Mucosa of descending colon (tissue), 3 donors: ENCODE data around the gene SPRTN. TPM values are rescaled to one million over a fixed set of nuclear protein-coding genes. Genes with fewer than 3 reads are reported as not detected.

Experiments
- ATAC-seq: fragments of 200-7000 bp; cut with Tn5 transposase; one replicate; pipeline ENCODE4 v1.9.1; 2020; ENCODE audit warnings: mild to moderate bottlenecking, moderate library complexity
- DNase-seq, 3 donors: peaks; one replicate each; pipeline ENCODE4 v3.0.0-alpha.2; 2020
- H3K36me3 ChIP-seq: fragments of 200-600 bp; one replicate; pipeline ENCODE4 v1.8.0; 2021; ENCODE audit warnings: low read depth, mild to moderate bottlenecking
- H3K4me1 ChIP-seq: fragments of 200-600 bp; one replicate; pipeline ENCODE4 v1.8.0; 2021; ENCODE audit warnings: low read depth, mild to moderate bottlenecking
- H3K4me3 ChIP-seq: fragments of 200-600 bp; one replicate; pipeline ENCODE4 v1.8.0; 2021; ENCODE audit warnings: mild to moderate bottlenecking
- H3K9me3 ChIP-seq: fragments of 200-600 bp; one replicate; pipeline ENCODE4 v1.8.0; 2021; ENCODE audit warnings: mild to moderate bottlenecking
- CTCF ChIP-seq: fragments of 200-600 bp; IDR thresholded peaks from one replicate; pipeline ENCODE4 v1.8.0; 2022; ENCODE audit warnings: antibody characterized with exemption, mild to moderate bottlenecking
- intact Hi-C, 2 donors: fragments of 100-400 bp; cut with DNase I in 1 of 2; cut with micrococcal nuclease in 1 of 2; formaldehyde crosslinking; loops; one replicate each; pipeline versions ENCODE4 v1.11.0 to v1.11.1; 2022; cut with DNase I, micrococcal nuclease
- total RNA-seq, 3 donors: library from RNA; stranded (reverse); fragmentation: NEBNext Ultra II Directional in 2 of 3; extraction: Animal tissue kit (Norgen Biotek cat#: 25700) in 2 of 3; gene quantifications; one replicate each; pipeline versions ENCODE4 v1.2.1 to v1.2.4, GENCODE V29; 2021 to 2023
- donor health status: DM: no; HTN: no; CAD: no; lungs with moderate emphysema.
- donor health status: DM: no; HTN: no; CAD: no.
- donor health status: DM: no; HTN: yes; CAD: no.

The SPRTN gene
- total RNA-seq, 3 donors from 2014 or later = 10.7 to 13.1 (median 11.5) TPM

DNA sequence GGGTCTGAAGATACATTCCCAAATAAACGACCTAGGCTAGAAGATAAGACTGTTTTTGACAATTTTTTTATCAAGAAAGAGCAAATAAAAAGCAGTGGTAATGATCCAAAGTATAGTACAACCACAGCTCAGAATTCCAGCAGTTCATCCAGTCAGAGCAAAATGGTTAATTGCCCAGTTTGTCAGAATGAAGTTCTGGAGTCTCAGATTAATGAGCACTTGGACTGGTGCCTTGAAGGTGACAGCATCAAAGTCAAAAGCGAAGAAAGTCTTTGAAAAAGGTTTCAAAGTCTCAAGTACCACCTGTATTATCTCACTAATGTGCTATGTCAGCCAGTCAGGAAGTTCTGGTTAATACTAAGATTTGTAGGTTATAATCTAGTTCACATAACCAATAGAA is 15.0 kb downstream of the SPRTN start:
- Histone ChIP-seq H3K9me3 (no peaks in the 10 kb centered on the region), H3K4me3 (no peak overlapping the region), H3K36me3 (no peaks in the 10 kb centered on the region), H3K4me1 (no peaks in the 10 kb centered on the region)
- no peak for TF ChIP-seq CTCF
- no peak for DNase-seq
- intact Hi-C loops = no loop called here
- ATAC-seq = no peak

DNA sequence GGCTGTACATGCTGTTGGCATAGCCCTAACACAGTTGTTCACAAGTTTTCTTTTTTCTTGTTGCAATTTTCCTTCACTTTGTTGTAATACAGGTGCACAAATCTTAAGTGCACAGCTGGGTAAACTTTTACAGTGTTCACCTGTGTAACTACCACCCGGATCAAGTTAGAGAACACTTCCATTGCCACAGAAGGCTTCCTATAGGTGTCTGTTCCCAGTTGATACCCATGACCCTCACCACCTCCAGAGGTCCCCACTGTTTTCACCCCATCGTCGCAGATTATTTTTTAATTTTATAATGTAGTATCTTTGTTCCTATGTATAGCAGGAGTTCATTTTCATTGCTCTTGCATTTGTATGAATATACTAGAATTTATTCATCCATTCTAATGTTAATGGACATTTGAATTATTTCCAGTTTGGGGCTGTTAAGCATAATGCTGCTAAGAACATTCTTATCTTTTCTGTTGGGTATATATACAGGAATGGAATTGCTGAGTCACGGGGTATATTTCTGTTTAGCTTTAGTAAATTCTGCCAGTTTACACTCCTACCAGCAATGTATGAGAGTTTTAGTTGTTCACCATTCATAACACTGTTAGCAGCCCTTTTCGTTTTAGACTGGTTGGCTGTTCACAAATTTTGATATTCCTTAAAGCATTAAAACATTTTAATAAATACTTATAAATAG is 16.4 kb downstream of the SPRTN start:
- Histone ChIP-seq H3K36me3 (no peaks in the 10 kb centered on the region), H3K4me3 (no peak overlapping the region), H3K4me1 (no peaks in the 10 kb centered on the region), H3K9me3 (no peaks in the 10 kb centered on the region)
- no peak for ATAC-seq
- no peak for DNase-seq
- no peak for TF ChIP-seq CTCF
- intact Hi-C loops = loop anchor here in 1 of 2 donors (5.0 kb wide), 2 partner anchors 68 to 233 kb away; partner anchors contain the start of gene EGLN1

DNA sequence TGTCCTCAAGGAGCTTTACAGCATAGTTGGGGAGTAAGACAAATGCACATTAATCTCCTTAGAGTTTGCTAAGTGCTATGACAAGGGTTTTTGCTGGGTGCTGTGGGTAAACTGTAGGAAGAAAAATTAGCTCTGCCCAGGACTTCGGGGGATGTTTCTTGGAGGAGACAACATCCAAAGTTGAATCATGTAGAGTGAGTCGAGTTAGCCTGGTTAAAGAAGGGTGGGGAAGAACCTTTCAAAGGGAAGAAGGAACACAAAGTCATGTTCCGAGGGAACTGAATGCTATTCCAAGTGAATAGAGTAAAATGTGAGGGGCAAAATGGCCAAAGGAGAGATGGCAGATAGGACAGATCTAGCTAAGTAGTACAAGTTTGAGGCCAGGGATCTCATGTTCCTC is 17.1 kb downstream of the SPRTN start:
- no peak for ATAC-seq

GRCh38 chr1:231357187-231357772 is 19.2 kb downstream of the SPRTN start:
- Histone ChIP-seq H3K9me3 (no peaks in the 10 kb centered on the region), H3K4me3 (no peak overlapping the region), H3K36me3 (no peaks in the 10 kb centered on the region), H3K4me1 (no peaks in the 10 kb centered on the region)
- intact Hi-C loops = loop anchor here in 1 of 2 donors (5.0 kb wide), 2 partner anchors 65 to 230 kb away; partner anchors contain the start of gene EGLN1
- no peak for ATAC-seq
- TF ChIP-seq CTCF = no peak
- DNase-seq = no peak

More for the DNA sequence above, 17.1 kb downstream of the SPRTN start:
- DNase-seq = no peak
- Histone ChIP-seq H3K36me3 (no peaks in the 10 kb centered on the region), H3K4me3 (no peak overlapping the region), H3K4me1 (no peaks in the 10 kb centered on the region), H3K9me3 (no peaks in the 10 kb centered on the region)
- intact Hi-C loops = loop anchor here in 1 of 2 donors (5.0 kb wide), 2 partner anchors 67 to 232 kb away; partner anchors contain the start of gene EGLN1
- no peak for TF ChIP-seq CTCF

- Histone ChIP-seq H3K36me3 (no peaks in the 10 kb centered on the region), H3K4me1 (no peaks in the 10 kb centered on the region), H3K4me3 (no peak overlapping the region), H3K9me3 (no peaks in the 10 kb centered on the region)
- peak; percentile 94 for ATAC-seq
- intact Hi-C loops = loop anchor here in 1 of 2 donors (5.0 kb wide), 2 partner anchors 64 to 229 kb away; partner anchors contain the start of gene EGLN1
- TF ChIP-seq CTCF = peak; percentile 45
- peak in 1 of 3 donors; percentile 39 for DNase-seq
Observed at GRCh38 chr1:231357831-231358354, 19.8 kb downstream of the SPRTN start.
